Suppressor macrophage treated with lipopolysaccharide for 1 hour (primary cell): Measurements from ENCODE around the gene PDE4D.
"Not testable (repeated sequence)": the region's sequence is repeated elsewhere in the genome, so short reads cannot be mapped to it uniquely, and the experiment has no call there.

Experiments used
- DNase-seq, 3 donors: peaks; one replicate each; pipeline ENCODE4 v3.0.0-alpha.2; 2020 to 2022

The PDE4D gene

GRCh38 chr5:58972301-58972700 lies 921.2 kb downstream of the PDE4D start:
- DNase-seq = peak in 2 of 3 donors; percentile 5

GRCh38 chr5:58970766-58971165 lies 922.8 kb downstream of the PDE4D start:
- no peak for DNase-seq

- DNase-seq = no peak
Observed at GRCh38 chr5:58969795-58970194, 923.7 kb downstream of the PDE4D start.

GRCh38 chr5:58969253-58969652 lies 924.3 kb downstream of the PDE4D start:
- DNase-seq = no peak

GRCh38 chr5:58968350-58968749 lies 925.2 kb downstream of the PDE4D start:
- DNase-seq = no peak

GRCh38 chr5:58967597-58968281 lies 925.8 kb downstream of the PDE4D start:
- no peak for DNase-seq

- DNase-seq = no peak
Observed at GRCh38 chr5:58965677-58966414, 927.7 kb downstream of the PDE4D start.

GRCh38 chr5:58963821-58964220 lies 929.7 kb downstream of the PDE4D start:
- DNase-seq = no peak

GRCh38 chr5:58963361-58963760 lies 930.2 kb downstream of the PDE4D start:
- no peak for DNase-seq

- no peak for DNase-seq
Observed at GRCh38 chr5:58961631-58962280, 931.8 kb downstream of the PDE4D start.

- DNase-seq = no peak
Observed at GRCh38 chr5:58958701-58959100, 934.8 kb downstream of the PDE4D start.

- DNase-seq = not testable (repeated sequence)
Observed at GRCh38 chr5:58953218-58953617, 940.3 kb downstream of the PDE4D start.

GRCh38 chr5:58950224-58950623 lies 943.3 kb downstream of the PDE4D start:
- DNase-seq = no peak

GRCh38 chr5:58946230-58946629 lies 947.3 kb downstream of the PDE4D start:
- peak; percentile 3 to 34 (median 34) for DNase-seq

GRCh38 chr5:58944221-58944620 lies 949.3 kb downstream of the PDE4D start:
- no peak for DNase-seq

- peak in 2 of 3 donors; percentile 6 to 10 for DNase-seq
Observed at GRCh38 chr5:58940446-58940845, 953.1 kb downstream of the PDE4D start.

- no peak for DNase-seq
Observed at GRCh38 chr5:58939664-58940063, 953.9 kb downstream of the PDE4D start.

- no peak for DNase-seq
Observed at GRCh38 chr5:58938563-58939424, 954.7 kb downstream of the PDE4D start.

- DNase-seq = no peak
Observed at GRCh38 chr5:58937031-58937681, 956.4 kb downstream of the PDE4D start.

GRCh38 chr5:58934629-58935097 lies 958.9 kb downstream of the PDE4D start:
- no peak for DNase-seq

- peak in 1 of 3 donors; percentile 2 for DNase-seq
Observed at GRCh38 chr5:58933891-58934628, 959.5 kb downstream of the PDE4D start.
